Heart left ventricle (tissue), 13 donors: ENCODE results near the gene SOD3.

Experiments
- CTCF ChIP-seq, 12 donors: fragments of 200-600 bp; sonication (generic) in 4 of 12; IDR thresholded peaks; one replicate each; pipeline versions ENCODE4 v1.5.0 to v1.8.0; 2018 to 2022; ENCODE audit warnings: antibody characterized with exemption in 12 of 12, mild to moderate bottlenecking in 5 of 12
- POLR2A ChIP-seq, 2 donors: fragments of 450-650 bp; IDR thresholded peaks; one replicate each; pipeline ENCODE4 v1.6.1; 2017; ENCODE audit warnings: antibody characterized with exemption in 2 of 2, mild to moderate bottlenecking in 2 of 2, moderate library complexity in 2 of 2
- donor health status: ischemic (EF 13 %, LVEDD 7.1; RV severe dilation, severe dysfunction).
- donor health status: DM: no; HTN: yes; CAD: no.
- donor health status: DM: no; HTN: no; CAD: no.
- donor health status: ischemic (EF 25% LVEDD 6.9; RV normal size, moderate dysfunction).
- donor health status: ischemic (EF 25% LVEDD 5.7; RV mildly dilated, moderate dysfunction).
- donor health status: ischemic (EF 35%, LVEDD 5.7; RV mildly dilated, moderate dysfunction).
- donor health status: nonischemic (EF 11% LVEDD 7.7; RV severe dilation, severe dysfunction).
- donor health status: DM: yes; HTN: yes; CAD: no.
- donor health status: PGD.
- donor health status: ischemic (EF 29% LVEDD 5.4; RV normal size, mild dysfunction).
- donor health status: nonischemic (EF 23%, LVEDD 6.1; RV moderate dilation, normal function).

GRCh38 chr4:24799196-24799543 is 3.8 kb downstream of the SOD3 start:
- no peak for TF ChIP-seq CTCF (IDR thresholded peaks at IDR 0.05)
- TF ChIP-seq POLR2A (IDR thresholded peaks at IDR 0.05) = no peak
